MCF 10A (cell line): ENCODE data around the gene RIMS4. TPM values are rescaled to one million over a fixed set of nuclear protein-coding genes. Genes with fewer than 3 reads are reported as not detected.

ENCODE experiments used
- BruUV-seq: library from RNA; stranded (reverse); fragments of 400-500 nt; replicated peaks from 2 replicates; lab custom pipeline; 2021; lab: Mats Ljungman, UMichigan
- CTCF ChIA-PET: fragments of 300-600 bp; sonication (Branson Sonifier 250); formaldehyde crosslinking; extraction: SDS; loops from one replicate; lab custom pipeline; 2021; ENCODE audit warnings: antibody characterized with exemption, inconsistent platforms; lab: Yijun Ruan, JAX
- POLR2A ChIA-PET: fragments of 300-600, 350-650 bp; sonication (Branson Sonifier 250); formaldehyde crosslinking; extraction: SDS; loops from one replicate; lab custom pipeline; 2020; ENCODE audit warnings: antibody characterized with exemption, inconsistent platforms; lab: Yijun Ruan, JAX
- DNase-seq: peaks from one replicate; pipeline ENCODE4 v3.0.0-alpha.2; 2018; ENCODE audit not compliant: unreplicated experiment
- H3K27ac Mint-ChIP-seq: one replicate; pipeline ENCODE4 v1.8.0; 2022; ENCODE audit warnings: mild to moderate bottlenecking, low read depth, mixed read lengths; ENCODE audit not compliant: unreplicated experiment
- H3K27me3 Mint-ChIP-seq: one replicate; pipeline ENCODE4 v1.8.0; 2022; ENCODE audit warnings: mixed read lengths; ENCODE audit not compliant: insufficient read depth, unreplicated experiment
- H3K36me3 Mint-ChIP-seq: one replicate; pipeline ENCODE4 v1.8.0; 2022; ENCODE audit warnings: mild to moderate bottlenecking, moderate library complexity, mixed read lengths; ENCODE audit not compliant: insufficient read depth, unreplicated experiment
- H3K4me1 Mint-ChIP-seq: one replicate; pipeline ENCODE4 v1.8.0; 2022; ENCODE audit warnings: mixed read lengths; ENCODE audit not compliant: insufficient read depth, unreplicated experiment
- H3K4me3 Mint-ChIP-seq: one replicate; pipeline ENCODE4 v1.8.0; 2022; ENCODE audit warnings: mild to moderate bottlenecking, moderate library complexity, mixed read lengths; ENCODE audit not compliant: unreplicated experiment
- H3K9me3 Mint-ChIP-seq: one replicate; pipeline ENCODE4 v1.8.0; 2022; ENCODE audit warnings: mixed read lengths; ENCODE audit not compliant: unreplicated experiment
- CTCF ChIP-seq: fragments of 200-600 bp; IDR thresholded peaks from one replicate; pipeline ENCODE4 v1.8.0; 2022; ENCODE audit warnings: antibody characterized with exemption, mild to moderate bottlenecking; ENCODE audit not compliant: unreplicated experiment
- intact Hi-C: fragments of 100-400 bp; cut with micrococcal nuclease; formaldehyde crosslinking; loops from 2 replicates; pipeline ENCODE4 v1.14.1; 2022
- total RNA-seq: library from RNA; stranded (reverse); gene quantifications from 2 replicates; pipeline ENCODE4 v1.2.3, GENCODE V29; 2022

Gene RIMS4
- total RNA-seq, 1 experiment from 2014 or later: not detected

GRCh38 chr20:44735816-44736169 is 74.6 kb downstream of the RIMS4 start:
- H3K27me3 Mint-ChIP-seq: no peaks in the 10 kb centered on the region
- DNase-seq: no peak
- no peak overlapping the region for H3K27ac Mint-ChIP-seq
- CTCF ChIA-PET: interaction anchor here (1.1 to 6.8 kb wide), 6 partner anchors 17 to 161 kb away, joined by 3 to 317 read pairs (median 4); no protein-coding TSS in a partner anchor
- peaks cover 46% of the 10 kb centered on the region for H3K4me1 Mint-ChIP-seq
- no peak for TF ChIP-seq CTCF
- H3K9me3 Mint-ChIP-seq: peaks cover 7% of the 10 kb centered on the region
- BruUV-seq: no TSS peak
- intact Hi-C loops: loop anchor here (10.0 kb wide), 1 partner anchor 211 kb away; the partner anchor contains the start of gene SERINC3
- POLR2A ChIA-PET: interaction anchor here (0.7 to 8.9 kb wide), 2 partner anchors 51 to 162 kb away, joined by 3 to 113 read pairs; no protein-coding TSS in a partner anchor
- H3K36me3 Mint-ChIP-seq: peaks cover 7% of the 10 kb centered on the region
- H3K4me3 Mint-ChIP-seq: no peak overlapping the region

- ChIA-PET POLR2A (interaction anchor here (0.6 to 8.9 kb wide), 3 partner anchors 50 to 525 kb away, joined by 3 to 113 read pairs (median 3); no protein-coding TSS in a partner anchor), CTCF (interaction anchor here (1.0 to 6.8 kb wide), 10 partner anchors 8 to 160 kb away, joined by 3 to 317 read pairs (median 4); partner anchors contain the start of gene CCN5)
- peaks cover 11% of the 10 kb centered on the region for H3K36me3 Mint-ChIP-seq
- peak overlapping the region; percentile 80 for H3K27ac Mint-ChIP-seq
- peaks cover 7% of the 10 kb centered on the region for H3K9me3 Mint-ChIP-seq
- peak; percentile 75 for DNase-seq
- H3K4me3 Mint-ChIP-seq: peak overlapping the region; percentile 1
- peaks cover 49% of the 10 kb centered on the region for H3K4me1 Mint-ChIP-seq
- intact Hi-C loops: loop anchor here (5.0 to 10.0 kb wide), 3 partner anchors 132 to 518 kb away; partner anchors contain the start of gene SERINC3
- BruUV-seq: no TSS peak
- H3K27me3 Mint-ChIP-seq: no peaks in the 10 kb centered on the region
- peak; percentile 26 for TF ChIP-seq CTCF
These were observed 75.4 kb downstream of the RIMS4 start for GRCh38 chr20:44734938-44735337.

GRCh38 chr20:44733341-44734069 is 76.8 kb downstream of the RIMS4 start:
- peaks cover 54% of the 10 kb centered on the region for H3K4me1 Mint-ChIP-seq
- intact Hi-C loops: loop anchor here (1.0 to 10.0 kb wide), 5 partner anchors 41 to 516 kb away; partner anchors contain the start of gene SERINC3

More at GRCh38 chr20:44733341-44734069, 76.8 kb downstream of the RIMS4 start:
- peak; percentile 78 for DNase-seq
- no TSS peak for BruUV-seq
- ChIA-PET CTCF (interaction anchor here (0.6 to 6.8 kb wide), 34 partner anchors 8 to 1026 kb away, joined by 3 to 317 read pairs (median 4); partner anchors contain the start of gene CCN5), POLR2A (interaction anchor here (0.6 to 8.9 kb wide), 6 partner anchors 15 to 160 kb away, joined by 3 to 138 read pairs (median 6); partner anchors contain the start of gene CCN5)
- peaks cover 11% of the 10 kb centered on the region for H3K36me3 Mint-ChIP-seq
- peaks cover 7% of the 10 kb centered on the region for H3K9me3 Mint-ChIP-seq
- no peaks in the 10 kb centered on the region for H3K27me3 Mint-ChIP-seq
- H3K4me3 Mint-ChIP-seq: peak overlapping the region; percentile 24
- peak overlapping the region; percentile 74 for H3K27ac Mint-ChIP-seq
- TF ChIP-seq CTCF: peak; percentile 90
